ENCODE measurements around the gene DCHS2.
A peak's percentile ranks its signal among the peaks of the same experiment; 100 is the strongest.

DCHS2 gene

GRCh38 chr4:154277172-154277571 lies 214.4 kb downstream of the DCHS2 start:
- peak; percentile 73 for DNase-seq (ENCODE audit: low read depth)
- TF ChIP-seq CTCF (IDR thresholded peaks at IDR 0.05; ENCODE audit: low read depth, low read length, missing control alignments) = peak; percentile 41
- in situ Hi-C loops (cut with HindIII; ENCODE audit: low sequenced_read_pairs) = no loop called here
- no peak overlapping the region for H3K4me3 ChIP-seq (ENCODE audit: low read depth, low read length)

DNA sequence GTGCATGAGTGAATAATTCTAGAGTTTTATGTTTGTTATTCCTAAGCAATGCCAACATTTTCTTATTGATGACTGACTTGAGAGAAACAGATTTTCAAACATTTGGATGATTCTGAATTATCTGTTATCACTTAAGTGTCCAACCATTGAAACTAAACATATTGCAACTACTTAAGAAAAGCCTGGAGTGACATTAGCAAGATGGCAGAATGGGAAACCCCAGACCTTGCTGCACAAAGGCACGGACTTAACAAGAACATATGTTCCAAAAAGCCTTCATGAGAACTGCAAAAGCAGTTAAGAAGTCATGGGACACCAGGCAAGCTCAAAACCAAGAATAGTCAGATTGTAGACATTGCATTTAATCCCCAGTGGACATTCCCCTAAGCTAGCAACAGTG lies 215.1 kb downstream of the DCHS2 start:
- TF ChIP-seq CTCF (IDR thresholded peaks at IDR 0.05; ENCODE audit: low read depth, low read length, missing control alignments) = no peak
- in situ Hi-C loops (cut with HindIII; ENCODE audit: low sequenced_read_pairs) = no loop called here
- no peak for DNase-seq (ENCODE audit: low read depth)
- H3K4me3 ChIP-seq (ENCODE audit: low read depth, low read length) = no peak overlapping the region

DNA sequence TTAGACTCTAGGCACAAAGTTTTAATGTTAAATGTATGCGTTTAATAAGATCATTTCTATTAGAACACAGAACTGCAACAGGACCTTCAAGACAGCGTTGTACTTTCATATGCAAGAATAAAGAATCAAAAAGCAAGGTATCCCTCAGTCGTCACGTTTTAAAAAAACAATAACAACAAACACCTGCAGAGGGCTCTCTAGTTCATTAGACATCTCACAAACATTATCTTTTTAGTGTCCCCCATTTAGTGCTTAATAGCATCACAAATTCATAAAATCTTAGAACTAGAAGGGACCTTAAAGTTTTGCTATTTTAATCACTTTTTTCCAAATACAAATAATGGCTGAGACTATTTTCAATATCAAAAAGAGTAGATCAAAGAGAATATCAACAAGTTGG lies 236.6 kb downstream of the DCHS2 start:
- H3K4me3 ChIP-seq (ENCODE audit: low read depth, low read length) = no peak overlapping the region
- in situ Hi-C loops (cut with HindIII; ENCODE audit: low sequenced_read_pairs) = no loop called here
- no peak for DNase-seq (ENCODE audit: low read depth)
- TF ChIP-seq CTCF (IDR thresholded peaks at IDR 0.05; ENCODE audit: low read depth, low read length, missing control alignments) = no peak

- in situ Hi-C loops (cut with HindIII; ENCODE audit: low sequenced_read_pairs) = no loop called here
- H3K4me3 ChIP-seq (ENCODE audit: low read depth, low read length) = no peak overlapping the region
- no peak for TF ChIP-seq CTCF (IDR thresholded peaks at IDR 0.05; ENCODE audit: low read depth, low read length, missing control alignments)
- DNase-seq (ENCODE audit: low read depth) = no peak
Observed at GRCh38 chr4:154234576-154234975, 257.0 kb downstream of the DCHS2 start.

DNA sequence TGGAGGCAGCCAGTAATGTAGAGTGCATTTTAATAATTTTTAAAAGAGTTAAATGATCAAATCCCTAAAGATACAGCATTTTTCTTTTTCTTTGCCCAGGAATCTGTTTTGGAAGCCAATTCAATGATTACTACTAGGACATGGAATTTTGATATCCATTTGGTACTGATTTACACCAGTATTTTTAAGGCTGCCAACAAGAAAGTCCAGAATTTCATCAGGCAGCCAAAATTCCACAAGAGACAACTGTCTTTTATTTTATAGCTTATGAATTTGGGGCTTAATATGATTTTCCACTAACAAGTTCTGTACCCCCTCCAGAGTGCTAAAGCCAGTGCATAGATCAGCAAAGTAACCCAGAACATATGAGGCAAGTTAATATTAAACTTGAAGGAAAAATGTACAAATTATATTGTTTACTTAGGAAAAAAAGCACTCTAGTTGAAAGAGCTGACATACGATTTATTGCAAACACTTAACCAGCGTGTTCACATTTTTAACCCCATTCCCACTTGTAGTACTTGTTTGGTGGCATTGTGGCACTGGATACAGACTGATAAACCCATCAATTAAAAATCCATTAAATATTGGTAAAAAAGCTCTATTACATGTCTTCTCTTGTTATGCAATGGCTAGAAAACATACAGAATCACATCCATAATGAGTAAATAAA lies 259.7 kb downstream of the DCHS2 start:
- H3K4me3 ChIP-seq (ENCODE audit: low read depth, low read length) = no peak overlapping the region
- DNase-seq (ENCODE audit: low read depth) = no peak
- TF ChIP-seq CTCF (IDR thresholded peaks at IDR 0.05; ENCODE audit: low read depth, low read length, missing control alignments) = no peak
- in situ Hi-C loops (cut with HindIII; ENCODE audit: low sequenced_read_pairs) = no loop called here

- DNase-seq (ENCODE audit: low read depth) = no peak
- in situ Hi-C loops (cut with HindIII; ENCODE audit: low sequenced_read_pairs) = no loop called here
- H3K4me3 ChIP-seq (ENCODE audit: low read depth, low read length) = no peak overlapping the region
- no peak for TF ChIP-seq CTCF (IDR thresholded peaks at IDR 0.05; ENCODE audit: low read depth, low read length, missing control alignments)
Observed at GRCh38 chr4:154230723-154231122, 260.9 kb downstream of the DCHS2 start.

All from astrocyte of the cerebellum (primary cell).